CD1c-positive myeloid dendritic cell (primary cell): ENCODE results near the gene BABAM2.
A peak's percentile ranks its signal among the peaks of the same experiment; 100 is the strongest.
"Not testable (repeated sequence)": the region's sequence is repeated elsewhere in the genome, so short reads cannot be mapped to it uniquely, and the experiment has no call there.

ENCODE experiments used
- DNase-seq: peaks from one replicate; pipeline ENCODE4 v3.0.0-alpha.2; 2016; ENCODE audit errors: extremely low spot score

BABAM2 gene

DNA sequence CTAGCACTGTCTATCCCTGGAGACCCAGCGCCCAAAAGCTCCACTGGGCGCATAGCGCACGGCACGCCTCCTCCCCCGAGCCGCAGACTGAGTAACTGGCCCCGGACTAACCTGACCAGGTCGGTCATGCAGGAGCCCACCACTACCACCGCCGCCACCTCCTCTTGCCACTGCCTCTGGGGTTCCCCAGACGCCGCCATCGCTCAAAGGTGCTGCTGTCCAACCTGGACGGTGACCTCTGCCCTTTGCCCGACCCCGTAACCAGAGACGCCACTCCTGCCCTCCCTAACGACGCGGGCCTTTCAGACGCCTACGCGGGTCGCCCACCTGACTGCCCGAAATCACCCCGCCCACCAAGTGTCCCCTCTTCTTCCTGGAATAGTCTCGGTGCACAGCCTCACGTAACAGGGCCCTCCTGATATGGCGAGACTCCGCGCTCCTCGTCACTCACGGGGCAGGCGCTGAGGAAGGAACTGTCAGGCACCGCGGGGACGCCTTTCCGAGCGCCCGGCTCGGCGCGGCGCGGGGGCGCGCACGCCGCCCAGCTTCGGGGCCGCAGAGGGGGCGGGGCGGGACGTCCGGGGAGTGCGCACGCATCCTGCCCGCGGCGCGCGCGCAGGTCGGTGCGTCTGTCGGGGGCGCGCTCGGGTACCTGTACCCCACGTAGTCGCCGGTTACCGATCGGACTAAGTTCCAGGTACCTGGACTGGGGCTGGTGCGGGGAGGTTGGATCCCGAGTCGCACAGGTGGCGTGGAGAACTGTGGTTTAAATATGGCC is at the start of gene BABAM2, which contains the start of gene RBKS:
Gene BABAM2 (plus strand): TSS at position 584 of the 778 bp plus-strand sequence. CDS start 3,828 bp downstream, outside the sequence.
Gene RBKS (minus strand): TSS at position 242 of the 778 bp plus-strand sequence. CDS start 42 bp downstream, at position 200.
- DNase-seq, result peak; percentile 94

DNA sequence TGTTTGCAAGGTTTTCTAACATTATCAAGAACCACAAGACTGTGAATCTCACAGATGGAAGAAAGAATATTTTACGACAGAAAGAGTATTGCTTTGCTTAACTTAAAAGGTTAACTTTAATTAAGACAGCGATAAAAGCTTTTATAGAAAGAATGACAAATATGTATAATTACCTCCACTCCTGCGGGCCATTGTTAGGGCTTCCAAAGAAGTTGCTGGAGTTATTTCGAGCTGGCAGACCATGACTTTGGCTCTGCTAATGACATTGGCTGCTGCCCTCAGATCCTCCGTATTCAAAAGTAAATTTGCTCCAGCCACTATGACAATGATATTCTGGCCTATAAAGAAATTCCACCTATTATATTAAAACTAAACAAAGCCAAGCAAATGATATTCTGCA is 47.6 kb upstream of the BABAM2 start:
- no peak for DNase-seq

DNA sequence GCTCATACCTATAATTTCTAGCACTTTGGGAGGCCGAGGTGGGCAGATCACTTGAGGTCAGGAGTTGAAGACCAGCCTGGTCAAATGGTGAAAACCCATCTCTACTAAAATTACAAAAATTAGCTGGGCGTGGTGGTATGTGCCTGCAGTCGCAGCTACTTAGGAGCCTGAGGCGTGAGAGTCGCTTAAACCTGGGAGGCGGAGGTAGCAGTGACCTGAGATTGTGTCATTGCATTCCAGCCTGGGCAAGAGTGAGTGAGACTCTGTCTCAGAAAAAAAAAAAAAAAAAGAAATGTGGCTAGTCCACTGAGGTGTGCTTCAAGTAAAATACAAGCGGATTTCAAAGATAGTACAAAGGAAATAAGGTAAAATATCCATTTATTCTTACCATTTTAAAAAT is 46.5 kb upstream of the BABAM2 start:
- DNase-seq, result no peak

DNA sequence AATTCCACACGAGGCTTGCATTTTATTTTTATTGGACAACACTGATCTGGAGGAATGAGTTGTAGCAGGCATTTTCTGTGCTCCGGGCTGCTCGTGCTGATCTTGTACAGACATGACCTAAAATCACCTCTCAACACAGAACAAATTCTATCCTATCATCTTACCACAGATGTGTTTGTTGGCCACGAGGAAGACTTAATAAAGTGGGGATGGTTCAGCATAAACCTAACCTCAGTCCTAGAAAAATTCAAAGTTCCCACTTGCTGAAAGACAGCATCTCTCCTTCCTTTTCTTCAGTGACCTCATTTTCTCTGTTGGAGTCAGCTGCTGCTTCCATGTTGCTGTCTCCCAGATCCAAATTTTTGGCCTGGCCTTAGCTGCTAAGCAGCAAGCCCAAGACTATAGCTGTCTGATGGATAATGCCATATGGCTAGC is 45.7 kb upstream of the BABAM2 start:
- DNase-seq, result no peak

DNA sequence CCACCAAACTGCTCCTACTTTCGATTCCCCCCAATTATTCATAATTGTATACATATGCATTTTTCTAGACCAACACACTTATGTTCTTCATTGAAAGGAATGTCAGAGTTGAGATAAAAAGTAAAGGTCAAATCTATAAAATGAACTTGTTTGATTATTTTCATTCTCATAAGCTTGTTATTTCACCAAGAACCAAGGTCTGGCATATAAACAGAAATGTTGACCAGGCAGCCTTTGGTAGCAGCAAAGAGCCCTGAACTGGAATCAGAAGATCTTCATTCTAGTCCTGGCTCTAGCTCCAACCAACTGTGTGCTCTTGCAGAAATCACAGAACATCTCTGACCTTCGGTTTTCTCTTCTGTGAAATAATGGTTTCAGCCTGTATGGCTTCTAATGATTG is 43.2 kb upstream of the BABAM2 start:
- no peak for DNase-seq

DNA sequence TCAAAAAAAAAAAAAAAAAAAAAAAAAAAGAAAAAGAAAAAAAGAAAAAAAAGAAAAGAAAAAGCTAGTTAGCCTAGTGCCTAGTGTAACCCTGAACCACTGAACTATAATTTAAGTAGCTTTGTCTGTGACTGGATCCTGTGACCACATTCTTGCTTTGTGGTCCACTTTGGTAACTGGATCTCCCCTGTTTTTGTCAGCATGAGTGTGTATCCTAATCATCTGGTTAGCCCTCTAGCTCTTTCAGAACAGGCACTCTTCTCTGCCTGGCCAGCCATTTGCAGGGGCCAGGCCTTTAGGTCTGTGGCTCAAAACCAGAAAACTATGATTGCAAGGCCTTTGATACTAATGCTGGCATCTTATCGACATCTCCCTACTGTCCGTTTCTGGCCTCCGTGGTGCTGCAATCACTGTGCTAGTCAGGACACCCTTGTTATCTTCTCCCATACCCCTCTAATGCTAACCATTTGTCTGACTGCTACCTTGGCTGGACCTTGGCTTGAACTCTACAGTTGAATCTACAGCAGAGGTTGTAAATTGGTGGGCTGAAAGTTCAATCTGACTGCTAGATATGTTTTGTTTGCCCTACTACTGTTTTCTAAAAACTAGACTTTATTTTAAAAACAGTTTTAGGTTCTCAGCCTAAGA is 40.8 kb upstream of the BABAM2 start:
- no peak for DNase-seq

DNA sequence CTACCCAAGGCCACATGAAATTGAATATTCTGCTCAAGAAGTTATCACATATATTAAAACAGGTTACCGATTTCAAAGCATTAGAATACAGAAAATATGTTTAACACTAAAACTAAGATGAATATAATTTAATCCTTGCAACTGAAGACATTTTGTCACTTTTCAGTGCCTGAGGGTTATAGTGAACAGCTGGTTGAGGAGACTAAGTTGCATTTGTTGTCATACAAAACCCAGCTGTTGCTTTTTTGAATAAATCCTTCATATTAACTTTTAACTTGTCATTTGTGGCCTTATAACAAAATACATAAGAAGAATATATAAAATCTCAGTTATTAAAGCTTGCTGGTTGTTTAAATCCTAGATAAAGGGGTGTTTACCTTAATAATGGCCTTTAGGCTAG is 37.8 kb upstream of the BABAM2 start:
- no peak for DNase-seq

DNA sequence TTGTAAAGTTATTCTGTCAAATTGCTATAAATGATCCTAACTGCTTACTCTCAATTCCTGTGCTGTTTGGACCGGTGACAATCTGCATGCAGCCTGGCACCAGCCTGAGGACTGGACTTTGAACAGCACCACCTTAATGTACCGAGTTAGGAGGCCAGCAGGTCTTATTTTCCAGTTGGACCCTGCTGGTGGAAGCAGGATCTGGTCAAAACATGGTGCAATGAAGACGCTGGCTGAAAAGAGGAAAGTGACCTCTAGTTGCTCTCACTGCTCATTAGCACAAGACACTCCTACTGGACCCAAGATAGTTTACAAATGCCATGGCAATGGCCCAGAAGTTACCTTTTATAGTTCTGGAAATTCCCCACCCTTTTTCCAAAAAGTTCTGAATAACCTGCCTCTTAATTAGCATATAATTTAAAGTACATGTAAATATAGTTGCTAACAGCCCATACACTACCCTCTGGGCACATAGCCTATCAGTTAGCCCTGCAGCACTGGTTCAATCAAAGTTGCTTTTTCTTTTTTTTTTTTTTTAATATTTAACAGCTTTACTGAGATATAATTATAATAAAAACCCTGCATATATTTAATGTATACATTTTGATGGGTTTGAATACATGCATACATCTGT is 36.2 kb upstream of the BABAM2 start:
- peak; percentile 38 for DNase-seq

DNA sequence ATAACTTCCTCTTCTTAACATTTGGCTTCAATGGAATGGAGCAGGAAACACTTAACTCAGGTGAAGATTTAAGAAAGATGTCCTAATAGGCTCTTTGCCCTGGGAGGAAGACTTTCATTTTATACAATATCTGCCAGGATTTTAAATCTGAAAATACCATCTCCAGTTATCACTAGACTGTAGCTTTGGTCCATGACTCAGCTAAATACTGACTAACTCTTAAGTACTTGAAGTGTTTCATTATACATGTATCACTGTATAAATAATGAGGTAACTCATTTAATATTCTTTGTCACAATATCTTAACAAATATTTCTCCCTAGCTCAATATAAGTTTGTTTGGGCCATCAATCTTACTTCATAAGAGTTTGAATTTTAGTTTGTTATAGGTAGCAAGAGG is 35.1 kb upstream of the BABAM2 start:
- DNase-seq, result no peak

DNA sequence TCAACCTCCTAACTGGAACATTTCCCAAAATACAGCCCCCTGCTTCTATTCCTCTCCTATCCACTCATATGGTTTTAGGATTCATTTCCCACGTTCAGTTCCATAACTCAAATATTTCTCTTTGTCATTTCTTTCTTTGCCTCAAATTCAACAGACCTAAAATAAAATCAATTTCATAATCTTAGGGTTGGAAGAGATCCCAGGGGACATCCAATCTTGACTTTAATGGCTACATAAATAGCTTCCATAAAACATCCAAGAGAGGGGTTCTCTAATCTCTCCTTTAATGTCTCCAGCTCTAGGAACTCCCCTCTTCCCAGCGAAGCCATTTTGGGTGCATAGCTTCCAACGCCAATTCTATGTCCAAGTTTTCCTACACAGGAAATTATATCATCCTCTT is 34.1 kb upstream of the BABAM2 start:
- no peak for DNase-seq

DNA sequence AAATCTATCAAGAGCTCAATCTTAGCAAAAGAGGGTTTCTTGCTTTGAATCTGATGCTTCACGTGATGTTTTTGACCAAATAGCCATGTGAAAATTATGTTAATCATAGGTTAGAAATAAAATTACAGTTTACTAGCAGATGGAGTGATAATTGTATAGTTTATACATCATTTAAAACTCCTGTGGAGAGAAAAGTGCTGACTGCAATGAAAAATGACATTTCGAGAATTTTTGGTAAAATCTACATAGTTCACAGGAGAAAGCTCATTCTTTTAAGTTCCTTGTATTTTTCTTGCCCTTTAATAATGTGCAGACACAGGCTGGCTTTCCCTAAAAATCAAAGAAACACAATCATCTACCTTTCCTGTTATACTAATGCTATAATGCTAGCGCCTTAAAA is 33.6 kb upstream of the BABAM2 start:
- no peak for DNase-seq

DNA sequence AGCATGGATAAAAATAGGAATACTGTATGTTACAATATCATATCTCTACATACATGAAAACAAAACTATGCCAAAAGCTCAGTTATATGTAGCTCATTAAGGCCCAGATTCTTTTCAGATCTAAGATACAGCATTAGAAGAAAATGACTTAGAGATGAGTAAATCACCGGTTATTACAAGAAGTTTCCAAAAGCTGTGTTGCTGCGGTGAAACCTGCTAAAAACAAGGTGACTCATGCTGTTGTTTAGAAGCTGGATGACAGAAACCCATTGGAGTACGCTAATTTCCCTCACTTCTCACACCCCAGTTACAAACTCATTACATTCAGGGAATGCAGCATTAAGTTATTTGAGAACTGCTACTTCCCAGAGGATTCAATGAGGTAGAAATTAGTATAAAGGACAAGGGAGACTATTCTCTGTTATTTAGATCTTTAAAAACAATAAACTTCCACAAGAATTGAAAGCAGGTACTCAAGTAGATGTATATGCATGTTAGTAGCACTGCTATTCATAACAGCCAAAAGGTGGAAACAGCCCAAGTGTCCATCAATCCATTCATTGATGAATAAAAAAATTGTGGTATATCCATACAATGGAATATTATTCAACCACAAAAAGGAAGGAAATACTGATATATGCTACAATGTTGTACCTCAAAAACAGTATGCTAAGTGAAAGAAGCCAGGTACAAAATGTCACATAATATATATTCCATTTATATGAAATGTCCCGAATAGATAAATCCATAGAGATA is 32.9 kb upstream of the BABAM2 start:
- DNase-seq, result no peak

DNA sequence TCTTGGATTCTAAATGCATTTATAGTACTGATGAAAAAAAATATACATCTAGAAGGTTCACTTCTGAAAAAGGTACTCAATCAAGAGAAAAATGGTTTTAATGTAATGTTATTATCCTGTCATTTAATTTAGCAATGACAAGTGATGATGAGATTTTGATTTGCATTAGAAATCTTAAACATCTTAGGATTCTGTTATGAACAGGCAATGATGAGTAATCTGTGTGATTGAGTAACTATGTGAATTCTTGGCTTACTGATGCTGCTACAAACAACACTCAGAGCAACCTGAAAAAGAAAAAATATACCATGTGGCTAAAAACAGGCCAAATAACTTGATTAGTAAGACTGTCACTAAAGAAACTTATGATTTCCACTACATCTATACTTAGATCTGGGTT is 30.4 kb upstream of the BABAM2 start:
- DNase-seq, result no peak

DNA sequence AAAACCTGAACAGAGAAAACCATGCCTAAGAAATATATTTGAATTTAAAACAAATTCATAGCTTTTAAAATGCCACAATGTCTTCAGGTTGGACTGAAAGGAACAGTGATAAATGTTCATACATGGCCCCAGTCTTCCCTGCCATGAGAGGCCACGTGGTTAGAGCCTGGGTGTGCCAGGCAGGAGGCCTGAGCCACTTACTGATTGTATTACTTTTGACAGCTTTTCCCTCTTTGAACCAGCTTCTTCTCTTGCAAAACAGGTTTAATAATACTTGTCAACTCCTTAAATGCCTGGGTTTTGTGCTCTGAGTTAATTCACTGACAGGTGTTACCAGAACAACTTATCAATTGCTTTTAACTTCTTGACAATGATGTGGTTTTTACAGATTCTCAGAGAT is 27.4 kb upstream of the BABAM2 start:
- no peak for DNase-seq

DNA sequence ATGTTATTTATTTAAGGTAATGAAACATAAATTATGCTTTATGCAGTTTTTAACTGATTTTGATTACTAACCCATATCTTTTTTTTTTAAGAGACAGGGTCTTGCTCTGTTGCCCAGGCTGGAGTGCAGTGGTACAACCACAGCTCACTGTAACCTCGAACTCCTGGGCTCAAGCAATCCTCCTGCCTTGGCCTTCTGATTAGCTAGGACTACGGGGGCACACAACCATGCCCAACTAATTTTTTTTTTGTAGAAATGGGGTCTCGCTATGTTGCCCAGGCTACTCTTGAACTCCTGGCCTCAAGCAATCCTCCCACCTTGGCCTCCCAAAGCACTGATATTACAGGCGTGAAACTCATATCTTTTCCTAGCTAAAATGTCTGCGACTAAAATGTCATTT is 26.6 kb upstream of the BABAM2 start:
- DNase-seq, result not testable (repeated sequence)

DNA sequence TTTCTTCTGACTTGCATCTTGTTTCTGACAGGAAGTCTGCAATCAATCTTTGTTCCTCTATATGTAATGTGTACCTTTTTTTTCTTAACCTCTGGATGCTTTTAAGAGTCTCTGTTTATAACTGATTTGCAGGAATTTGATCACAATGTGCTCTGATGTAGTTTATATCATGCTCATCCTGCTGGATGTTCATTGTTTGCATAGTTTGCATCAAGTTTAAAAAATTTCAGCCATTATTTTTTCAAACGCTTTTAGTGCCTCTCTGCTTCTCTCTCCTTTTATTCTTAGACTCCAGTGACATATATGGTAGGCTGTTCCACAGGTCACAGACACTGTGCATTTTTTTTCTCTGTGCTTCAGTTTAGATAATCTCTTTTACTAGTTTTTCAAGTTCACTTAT is 24.3 kb upstream of the BABAM2 start:
- DNase-seq, result no peak

DNA sequence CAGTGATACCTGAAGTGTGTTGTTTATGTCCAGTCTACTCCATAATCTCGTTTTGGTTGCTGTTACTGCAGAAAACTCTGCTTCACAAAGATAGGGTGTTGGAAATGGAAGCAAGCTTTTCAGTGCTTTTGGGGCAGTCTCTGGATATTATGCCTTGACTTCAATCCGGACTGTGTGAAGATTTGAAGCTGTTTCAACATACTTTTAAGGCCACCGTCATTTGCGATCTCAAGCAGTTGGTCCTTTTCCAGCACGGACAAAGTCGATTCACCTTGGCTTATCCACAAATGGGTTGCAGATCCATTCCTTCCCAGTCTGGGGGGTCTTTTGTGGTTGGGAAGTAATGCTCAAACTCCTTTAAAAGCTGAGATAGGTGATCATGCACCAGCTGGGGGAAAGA is 20.8 kb upstream of the BABAM2 start:
- no peak for DNase-seq

DNA sequence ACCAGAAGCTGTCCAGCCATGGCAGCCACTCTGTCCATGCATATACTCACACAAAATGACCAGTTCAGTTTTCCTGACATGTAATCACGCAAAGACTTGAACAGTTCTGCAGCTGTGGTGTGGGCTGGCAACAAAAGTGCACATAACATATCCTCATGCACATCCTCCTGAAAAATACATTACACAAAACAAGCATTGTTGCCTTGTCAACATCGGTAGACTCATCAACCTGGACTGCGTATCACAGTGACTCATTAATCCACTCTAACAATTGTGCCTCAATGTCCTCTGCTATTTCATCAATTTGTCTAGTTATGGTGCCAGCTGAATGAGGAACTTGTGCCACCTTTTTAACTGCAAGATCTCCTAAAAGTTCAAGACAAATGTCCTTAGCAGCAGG is 19.8 kb upstream of the BABAM2 start:
- DNase-seq, result no peak

DNA sequence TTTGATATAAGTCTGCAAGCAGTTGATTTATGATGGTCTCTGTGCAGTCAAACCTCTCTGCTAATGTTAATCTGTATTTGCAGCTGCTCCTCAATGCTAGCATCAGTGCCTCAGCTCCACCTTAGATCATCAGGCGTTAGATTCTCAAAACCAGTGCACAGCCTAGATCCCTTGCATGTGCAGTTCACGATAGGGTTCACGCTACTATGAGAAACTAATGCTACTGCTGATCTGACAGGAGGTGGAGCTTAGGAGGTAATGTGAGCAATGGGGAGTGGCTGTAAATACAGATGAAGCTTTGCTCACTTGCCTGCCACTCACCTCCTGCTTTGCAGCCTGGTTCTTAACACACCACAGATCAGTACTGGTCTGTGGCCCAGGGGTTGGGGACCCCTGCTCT is 18.7 kb upstream of the BABAM2 start:
- no peak for DNase-seq

DNA sequence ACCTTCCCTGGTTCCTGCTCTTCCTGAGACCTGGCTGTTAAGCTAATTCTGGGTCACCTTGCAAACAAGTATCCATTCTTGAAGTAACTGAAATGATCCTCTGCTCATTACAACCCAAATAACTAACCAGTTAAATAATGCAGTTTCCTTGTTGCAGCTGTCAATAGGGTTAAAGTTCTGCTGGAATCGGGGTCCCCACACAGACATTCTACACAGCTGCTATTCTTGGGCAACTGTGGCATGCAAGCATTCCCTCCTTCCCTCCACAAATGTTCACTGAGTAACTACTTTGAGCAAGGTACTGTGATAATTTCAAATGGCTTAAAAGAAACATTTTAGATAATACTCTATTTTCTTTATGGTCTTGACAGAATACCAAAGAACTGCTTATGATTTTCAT is 17.4 kb upstream of the BABAM2 start:
- no peak for DNase-seq

DNA sequence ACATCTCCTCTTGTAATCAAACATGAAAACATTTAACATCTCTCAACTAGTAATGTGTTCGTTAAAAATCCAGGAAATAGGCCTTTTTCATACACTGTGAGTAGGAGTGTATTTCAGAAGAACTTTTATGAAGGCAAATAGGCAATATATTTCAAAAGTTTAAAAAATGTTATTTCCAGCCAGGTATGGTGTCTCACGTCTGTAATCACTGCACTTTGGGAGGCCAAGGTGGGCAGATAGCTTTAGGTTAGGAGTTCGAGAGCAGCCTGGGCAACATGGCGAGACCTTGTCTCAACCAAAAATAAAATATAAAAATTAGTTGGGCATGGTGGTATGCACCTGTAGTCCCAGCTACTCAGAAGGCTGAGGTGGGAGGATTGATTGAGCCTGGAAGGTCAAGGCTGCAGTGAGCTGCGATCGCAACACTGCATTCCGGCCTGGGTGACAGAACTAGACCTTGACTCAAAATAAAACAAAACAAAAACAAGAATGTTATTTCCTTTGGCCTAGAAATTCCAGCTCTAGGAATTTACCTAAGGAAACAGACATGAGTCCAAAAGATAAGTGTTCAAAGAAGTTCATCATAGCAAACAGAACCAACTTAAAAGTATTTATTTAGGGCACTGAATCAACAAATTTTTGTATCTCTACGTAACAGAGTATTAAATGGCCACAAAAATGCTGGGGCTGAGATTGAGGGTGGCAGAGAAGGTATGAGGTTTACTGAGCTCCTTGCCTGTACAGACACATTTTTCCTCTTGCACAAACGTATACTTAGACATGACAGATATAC is 15.2 kb upstream of the BABAM2 start:
- DNase-seq, result no peak
